Activated naive CD8-positive, alpha-beta T cell treated with anti-CD3 and anti-CD28 coated beads, Interleukin-2, amount 50 U/mL, for 24 hours (primary cell): ENCODE data around the gene SEC14L1.
"Not testable (repeated sequence)": the region's sequence is repeated elsewhere in the genome, so short reads cannot be mapped to it uniquely, and the experiment has no call there.

Source experiments
- ATAC-seq: fragments of 150-1000 bp; cut with Tn5 transposase; one replicate; pipeline ENCODE4 v1.10.0; 2021
- DNase-seq: peaks from one replicate; pipeline ENCODE4 v3.0.0; 2021
- H3K27ac Mint-ChIP-seq: one replicate; pipeline ENCODE4 v1.8.0; 2021; ENCODE audit warnings: mild to moderate bottlenecking, mixed read lengths
- H3K27me3 Mint-ChIP-seq: one replicate; pipeline ENCODE4 v1.8.0; 2021; ENCODE audit warnings: mixed read lengths
- H3K36me3 Mint-ChIP-seq: one replicate; pipeline ENCODE4 v1.8.0; 2021; ENCODE audit warnings: low read depth, mixed read lengths
- H3K4me1 Mint-ChIP-seq: one replicate; pipeline ENCODE4 v1.8.0; 2021; ENCODE audit warnings: mixed read lengths
- H3K4me3 Mint-ChIP-seq: one replicate; pipeline ENCODE4 v1.8.0; 2021; ENCODE audit warnings: mild to moderate bottlenecking, moderate library complexity, mixed read lengths
- H3K9me3 Mint-ChIP-seq: one replicate; pipeline ENCODE4 v1.8.0; 2021; ENCODE audit warnings: mixed read lengths

SEC14L1 gene

DNA sequence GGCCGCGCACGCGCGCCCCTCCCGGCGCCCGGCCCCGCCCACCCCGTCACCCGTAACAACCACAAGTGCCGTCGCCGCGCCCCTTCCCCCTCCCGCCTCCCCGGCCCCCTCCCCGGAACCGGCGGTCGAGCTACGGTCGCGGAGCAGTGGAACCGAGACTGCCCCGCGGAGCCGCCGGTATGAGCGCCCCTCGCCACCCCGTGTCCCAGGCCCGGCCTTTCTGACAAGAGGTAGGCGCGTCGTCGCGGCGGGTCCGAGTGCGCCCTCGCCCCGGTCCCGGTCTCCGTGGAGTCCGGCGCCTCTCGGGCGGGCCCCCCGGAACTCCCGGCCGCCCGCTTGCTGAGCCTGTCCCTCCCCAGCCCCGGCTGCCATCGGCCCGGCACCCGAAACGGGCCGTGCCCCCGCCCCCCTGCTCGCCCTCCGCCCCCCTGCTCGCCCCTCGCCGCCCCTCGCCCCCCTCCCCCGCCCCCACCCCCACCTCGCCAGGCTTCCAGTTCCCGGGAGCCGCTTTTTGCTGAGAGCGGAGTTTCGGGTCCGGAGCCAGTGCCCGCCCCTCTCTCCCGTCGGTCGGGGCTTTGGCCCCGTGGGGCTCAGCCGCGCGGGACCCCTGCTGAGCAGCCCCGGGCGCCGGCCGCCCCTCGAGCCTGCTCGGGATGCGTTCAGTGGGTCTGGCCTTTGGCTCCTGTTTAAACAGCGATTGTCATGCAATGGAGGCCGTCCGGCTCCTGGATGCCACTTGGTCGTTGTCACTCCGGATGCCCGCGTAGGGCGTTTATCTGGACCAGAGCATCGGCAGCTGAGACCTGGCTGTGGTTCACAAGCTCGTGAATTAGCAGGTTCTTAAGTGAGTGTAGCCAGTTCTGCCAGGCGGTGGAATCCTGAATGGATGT, at the start of gene SEC14L1:
SEC14L1 (plus strand) TSS at position 92 of the 890 bp plus-strand sequence. CDS start 2,628 bp downstream, outside the sequence.
- peaks cover 42% of the 10 kb centered on the region for H3K36me3 Mint-ChIP-seq
- peak within 1 kb of the TSS; percentile 97 for H3K27ac Mint-ChIP-seq
- H3K4me3 Mint-ChIP-seq: peak within 1 kb of the TSS; percentile 85
- H3K4me1 Mint-ChIP-seq: peaks cover 70% of the 10 kb centered on the region
- ATAC-seq (peak; percentile 10), DNase-seq (peak; percentile 49)
- peaks cover 13% of the 10 kb centered on the region for H3K9me3 Mint-ChIP-seq
- no peaks in the 10 kb centered on the region for H3K27me3 Mint-ChIP-seq

DNA sequence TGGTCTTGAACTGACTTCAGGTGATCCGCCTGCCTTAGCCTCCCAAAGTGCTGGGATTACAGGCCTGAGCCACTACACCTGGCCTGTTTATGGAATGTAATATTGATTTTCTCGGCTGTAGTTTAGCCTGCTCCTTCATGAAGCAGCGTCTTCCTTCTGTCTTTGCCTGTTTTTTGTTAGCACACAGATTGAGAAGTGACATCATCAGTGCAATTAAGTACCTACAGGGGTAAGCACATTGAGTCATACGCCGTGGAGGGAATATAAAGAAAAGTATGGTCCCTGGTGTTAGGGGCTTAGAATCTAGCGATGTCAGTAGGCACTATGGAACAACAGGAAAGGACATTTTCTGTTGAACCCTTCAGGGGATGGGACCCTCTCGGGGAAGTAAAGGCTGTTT, 48.7 kb upstream of the SEC14L1 start:
- ATAC-seq: no peak
- peaks cover 60% of the 10 kb centered on the region for H3K36me3 Mint-ChIP-seq
- no peak for DNase-seq
- H3K27ac Mint-ChIP-seq: peak overlapping the region; percentile 38
- H3K4me3 Mint-ChIP-seq: peak overlapping the region; percentile 52
- no peaks in the 10 kb centered on the region for H3K27me3 Mint-ChIP-seq
- H3K9me3 Mint-ChIP-seq: no peaks in the 10 kb centered on the region
- peaks cover 55% of the 10 kb centered on the region for H3K4me1 Mint-ChIP-seq

DNA sequence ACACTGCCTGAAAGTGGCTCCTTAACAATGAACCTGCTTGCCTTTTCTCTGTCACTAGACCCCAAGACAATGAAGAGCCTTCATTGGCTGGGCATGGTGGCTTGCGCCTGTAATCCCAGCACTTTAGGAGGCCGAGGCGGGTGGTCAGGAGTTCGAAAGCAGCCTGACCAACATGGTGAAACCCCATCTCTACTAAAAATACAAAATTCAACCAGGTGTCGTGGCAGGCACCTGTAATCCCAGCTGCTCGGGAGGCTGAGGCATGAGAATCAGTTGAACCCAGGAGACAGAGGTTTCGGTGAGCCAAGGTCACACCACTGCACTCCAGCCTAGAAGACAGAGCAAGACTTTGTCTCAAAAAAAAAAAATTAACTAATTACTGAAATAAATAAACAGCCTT, 45.3 kb upstream of the SEC14L1 start:
- ATAC-seq (no peak), DNase-seq (no peak)
- no peak overlapping the region for H3K27ac Mint-ChIP-seq
- H3K9me3 Mint-ChIP-seq: no peaks in the 10 kb centered on the region
- peaks cover 60% of the 10 kb centered on the region for H3K36me3 Mint-ChIP-seq
- H3K27me3 Mint-ChIP-seq: no peaks in the 10 kb centered on the region
- no peak overlapping the region for H3K4me3 Mint-ChIP-seq
- H3K4me1 Mint-ChIP-seq: peaks cover 64% of the 10 kb centered on the region

DNA sequence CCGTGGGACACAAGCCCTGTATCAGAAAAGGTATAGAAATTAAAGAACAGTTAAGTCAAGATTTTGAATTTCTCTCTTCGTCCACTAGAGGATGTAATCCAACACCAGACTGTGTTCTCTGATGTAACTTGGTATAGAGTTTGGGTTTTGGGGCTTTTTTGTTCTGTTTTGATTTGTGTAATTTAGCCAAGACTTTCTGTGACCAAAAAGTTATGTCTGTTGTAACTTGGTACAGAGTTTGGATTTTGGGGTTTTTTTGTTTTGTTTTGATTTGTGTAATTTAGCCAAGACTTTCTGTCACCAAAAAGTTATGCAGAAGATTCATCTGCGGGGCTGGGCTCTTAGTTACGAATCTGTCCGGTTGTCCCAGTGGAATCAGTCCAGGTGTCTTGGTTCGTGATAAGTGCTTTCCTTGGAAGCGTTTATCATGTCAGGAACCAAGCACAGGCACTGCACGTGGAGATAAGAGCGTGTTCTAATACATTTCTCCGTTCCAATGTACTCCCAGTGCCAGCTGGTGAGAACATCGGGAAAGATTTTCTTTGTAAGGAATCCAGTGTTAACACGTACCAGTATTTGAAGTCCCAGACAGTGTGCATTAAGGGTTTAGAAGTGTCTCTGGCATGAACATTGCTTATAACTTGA, 44.1 kb upstream of the SEC14L1 start:
- Mint-ChIP-seq H3K4me3 (no peak overlapping the region), H3K36me3 (peaks cover 54% of the 10 kb centered on the region), H3K4me1 (peaks cover 53% of the 10 kb centered on the region), H3K27ac (peak overlapping the region; percentile 43), H3K9me3 (no peaks in the 10 kb centered on the region), H3K27me3 (no peaks in the 10 kb centered on the region)
- peak; percentile 37 for ATAC-seq
- no peak for DNase-seq

DNA sequence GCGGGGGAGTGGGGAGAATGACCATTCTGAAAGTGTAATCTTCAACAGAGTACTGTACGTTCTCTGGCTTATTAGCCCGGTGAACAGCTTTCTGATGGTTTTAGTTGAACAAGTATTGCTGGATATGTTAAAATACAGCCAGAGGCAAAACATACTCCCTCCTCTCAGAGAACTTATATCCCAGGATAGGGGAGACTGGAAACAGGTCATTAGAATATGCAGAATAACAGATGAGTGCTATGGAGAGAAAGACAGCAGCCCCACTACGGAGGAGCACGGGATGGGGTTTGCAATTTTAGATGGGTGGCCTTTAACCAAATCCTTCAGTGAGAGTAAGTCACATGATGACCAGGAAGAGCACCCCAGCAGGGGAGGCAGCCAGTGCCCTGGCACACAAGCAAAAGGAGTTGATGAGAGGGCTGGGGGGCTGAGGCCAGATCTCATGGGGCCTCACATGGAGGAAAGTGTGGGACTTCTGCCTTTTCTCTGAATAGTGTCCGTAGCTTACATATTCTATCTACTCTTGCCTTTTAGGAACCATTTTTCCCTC, 43.1 kb upstream of the SEC14L1 start:
- H3K27me3 Mint-ChIP-seq: no peaks in the 10 kb centered on the region
- peaks cover 51% of the 10 kb centered on the region for H3K4me1 Mint-ChIP-seq
- H3K4me3 Mint-ChIP-seq: no peak overlapping the region
- peak overlapping the region; percentile 34 for H3K27ac Mint-ChIP-seq
- no peaks in the 10 kb centered on the region for H3K9me3 Mint-ChIP-seq
- peaks cover 47% of the 10 kb centered on the region for H3K36me3 Mint-ChIP-seq
- ATAC-seq: no peak
- DNase-seq: no peak

DNA sequence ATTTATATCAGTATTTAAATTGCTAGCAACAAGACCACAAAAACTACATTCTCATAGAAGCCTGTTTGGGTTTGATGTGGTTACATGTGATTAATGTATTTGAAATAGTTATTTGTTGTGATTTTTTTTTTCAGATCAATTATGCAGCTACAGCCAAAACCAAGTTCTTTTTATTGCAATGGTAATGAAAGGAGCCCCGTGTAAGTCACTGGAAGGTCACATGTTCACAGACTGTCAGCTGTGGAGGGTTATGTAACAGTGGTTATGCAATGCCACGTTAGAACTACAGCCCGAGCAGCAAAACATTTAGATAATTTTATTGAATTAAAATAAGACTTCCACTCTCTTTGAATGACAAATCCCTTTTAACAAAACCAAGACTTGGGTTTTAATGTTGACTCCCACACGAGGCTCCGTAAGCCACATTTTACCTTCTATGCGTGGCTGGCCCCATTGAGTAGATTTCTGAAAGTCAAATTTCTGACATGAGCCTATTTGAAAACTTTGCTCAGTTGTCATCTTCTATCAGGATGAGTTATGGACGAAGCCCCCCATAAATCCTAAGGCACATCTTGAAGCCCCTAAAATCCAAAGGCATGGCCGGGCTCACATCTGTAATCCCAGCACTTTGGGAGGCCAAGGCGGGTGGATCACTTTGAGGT, 41.8 kb upstream of the SEC14L1 start:
- peak overlapping the region; percentile 35 for H3K27ac Mint-ChIP-seq
- peaks cover 38% of the 10 kb centered on the region for H3K36me3 Mint-ChIP-seq
- H3K4me3 Mint-ChIP-seq: no peak overlapping the region
- no peaks in the 10 kb centered on the region for H3K9me3 Mint-ChIP-seq
- peaks cover 47% of the 10 kb centered on the region for H3K4me1 Mint-ChIP-seq
- ATAC-seq: no peak
- DNase-seq: no peak
- H3K27me3 Mint-ChIP-seq: no peaks in the 10 kb centered on the region

DNA sequence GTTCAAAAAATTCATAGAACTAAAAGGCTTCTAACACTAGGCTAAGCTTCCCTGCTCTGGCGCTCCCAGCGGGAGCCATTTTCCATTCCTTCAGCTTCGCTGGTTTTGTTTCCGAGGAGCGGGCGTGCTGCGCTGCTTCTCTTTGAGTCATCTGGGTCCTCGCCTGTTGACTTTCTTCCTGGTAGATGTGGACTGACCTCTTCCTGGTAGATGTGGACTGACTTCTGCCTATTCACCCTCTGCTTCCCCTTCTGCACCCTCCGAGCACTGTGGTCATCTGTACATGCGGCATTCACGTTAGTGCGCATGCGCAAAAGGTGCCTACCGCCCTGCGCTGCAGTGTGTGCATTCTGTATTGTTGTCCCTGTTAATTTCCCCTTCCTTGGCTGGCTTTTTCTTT, 40.8 kb upstream of the SEC14L1 start:
- Mint-ChIP-seq H3K4me3 (no peak overlapping the region), H3K9me3 (no peaks in the 10 kb centered on the region), H3K4me1 (peaks cover 49% of the 10 kb centered on the region), H3K27ac (peak overlapping the region; percentile 14), H3K27me3 (no peaks in the 10 kb centered on the region), H3K36me3 (peaks cover 34% of the 10 kb centered on the region)
- DNase-seq: no peak
- peak; percentile 10 for ATAC-seq

DNA sequence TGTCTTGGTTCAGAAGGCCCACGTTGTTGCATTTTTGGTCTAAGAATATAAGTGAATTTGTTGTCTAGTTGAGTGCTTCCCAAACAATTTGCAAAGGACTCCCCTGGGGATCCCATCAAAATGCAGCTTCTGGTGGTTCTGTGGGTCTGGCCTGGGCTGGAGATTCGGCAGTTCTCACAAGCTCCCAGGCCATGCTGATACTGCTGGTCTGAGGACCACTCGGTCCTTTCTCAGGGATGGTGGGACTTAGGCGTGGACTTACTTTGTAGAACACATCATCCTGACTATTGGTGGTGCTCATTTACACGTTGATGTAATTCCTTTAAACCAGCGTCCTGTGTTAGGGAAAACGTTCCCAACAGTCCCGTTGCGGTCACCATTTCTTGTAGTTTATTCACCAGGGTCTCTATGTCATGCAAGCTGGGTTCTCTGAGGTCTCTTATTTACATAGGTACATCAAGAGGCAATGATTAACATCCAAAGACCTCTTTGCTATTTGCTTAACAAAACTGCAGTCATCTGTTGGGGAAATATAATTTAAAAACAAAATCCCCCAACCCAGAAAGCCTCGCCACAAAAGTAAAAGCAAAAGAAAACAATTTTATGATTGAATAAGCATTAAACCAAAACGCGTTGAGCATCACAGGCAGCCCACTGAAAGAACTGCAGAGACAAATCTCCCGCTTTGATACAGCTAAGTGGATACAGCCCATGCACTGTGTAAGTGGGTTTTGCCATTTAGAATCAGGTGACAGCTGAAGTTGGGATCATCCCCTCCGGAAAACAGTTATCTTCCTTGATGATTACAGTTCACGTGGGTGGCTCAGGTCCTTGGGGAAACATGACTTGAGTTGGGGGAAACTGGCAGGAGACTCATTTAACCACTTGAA, 39.0 kb upstream of the SEC14L1 start:
- H3K36me3 Mint-ChIP-seq: peaks cover 25% of the 10 kb centered on the region
- no peak overlapping the region for H3K27ac Mint-ChIP-seq
- no peaks in the 10 kb centered on the region for H3K27me3 Mint-ChIP-seq
- no peak for DNase-seq
- no peak overlapping the region for H3K4me3 Mint-ChIP-seq
- H3K4me1 Mint-ChIP-seq: peaks cover 50% of the 10 kb centered on the region
- ATAC-seq: no peak
- H3K9me3 Mint-ChIP-seq: no peaks in the 10 kb centered on the region

DNA sequence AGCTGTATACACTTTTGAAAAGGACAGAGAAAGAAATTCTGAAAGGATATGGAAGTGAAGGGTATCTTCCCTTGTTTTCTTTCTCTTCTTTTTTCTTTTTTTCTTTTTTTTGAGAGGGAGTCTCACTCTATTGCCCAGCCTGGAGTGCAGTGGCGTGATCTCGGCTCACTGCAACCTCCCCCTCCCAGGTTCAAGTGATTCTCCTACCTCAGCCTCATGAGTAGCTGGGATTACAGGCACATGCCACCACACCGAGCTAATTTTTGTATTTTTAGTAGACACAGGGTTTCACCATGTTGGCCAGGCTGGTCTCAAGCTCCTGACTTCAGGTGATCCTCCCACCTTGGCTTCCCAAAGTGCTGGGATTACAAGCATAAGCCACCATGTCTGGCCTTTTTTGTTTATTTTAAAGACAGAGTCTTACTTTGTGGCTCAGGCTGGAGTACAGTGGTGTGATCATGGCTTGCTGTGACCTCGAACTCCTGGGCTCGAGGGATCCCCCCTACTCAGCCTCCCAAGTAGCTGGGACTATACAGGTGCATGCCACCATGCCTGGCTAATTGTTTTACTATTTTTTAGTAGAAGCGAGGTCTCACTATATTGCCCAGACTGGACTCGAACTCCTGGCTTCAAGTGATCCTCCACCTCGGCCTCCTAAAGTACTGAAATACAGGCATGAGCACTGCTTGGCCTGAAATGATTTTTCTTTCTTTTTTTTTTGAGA, 38.2 kb upstream of the SEC14L1 start:
- H3K27me3 Mint-ChIP-seq, DNase-seq, ATAC-seq, H3K27ac Mint-ChIP-seq, H3K4me3 Mint-ChIP-seq, H3K9me3 Mint-ChIP-seq: not testable (repeated sequence)
- Mint-ChIP-seq H3K4me1 (peaks cover 51% of the 10 kb centered on the region), H3K36me3 (peaks cover 20% of the 10 kb centered on the region)

DNA sequence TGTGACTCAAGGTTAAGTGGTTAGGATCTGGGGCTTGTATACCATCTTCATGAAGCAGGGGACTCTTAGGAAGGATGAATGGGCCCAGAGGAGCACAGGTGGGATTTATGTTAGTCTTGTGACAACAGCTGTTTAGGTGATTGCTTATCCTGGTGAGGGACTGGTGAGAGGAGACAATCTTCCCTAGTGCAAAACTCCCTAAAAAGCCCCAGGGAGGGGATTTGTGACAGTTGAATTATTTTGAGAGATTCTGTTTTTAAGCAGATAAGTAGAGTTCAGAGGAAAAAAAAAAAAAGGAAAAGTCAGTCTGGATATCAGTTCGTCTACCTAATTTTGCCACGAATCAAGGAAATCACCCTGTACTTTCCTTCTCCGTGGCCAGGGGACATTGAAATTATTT, 35.1 kb upstream of the SEC14L1 start:
- Mint-ChIP-seq H3K36me3 (peaks cover 4% of the 10 kb centered on the region), H3K4me3 (no peak overlapping the region), H3K27me3 (no peaks in the 10 kb centered on the region), H3K27ac (peak overlapping the region; percentile 71), H3K4me1 (peaks cover 58% of the 10 kb centered on the region), H3K9me3 (no peaks in the 10 kb centered on the region)
- ATAC-seq (no peak), DNase-seq (no peak)

DNA sequence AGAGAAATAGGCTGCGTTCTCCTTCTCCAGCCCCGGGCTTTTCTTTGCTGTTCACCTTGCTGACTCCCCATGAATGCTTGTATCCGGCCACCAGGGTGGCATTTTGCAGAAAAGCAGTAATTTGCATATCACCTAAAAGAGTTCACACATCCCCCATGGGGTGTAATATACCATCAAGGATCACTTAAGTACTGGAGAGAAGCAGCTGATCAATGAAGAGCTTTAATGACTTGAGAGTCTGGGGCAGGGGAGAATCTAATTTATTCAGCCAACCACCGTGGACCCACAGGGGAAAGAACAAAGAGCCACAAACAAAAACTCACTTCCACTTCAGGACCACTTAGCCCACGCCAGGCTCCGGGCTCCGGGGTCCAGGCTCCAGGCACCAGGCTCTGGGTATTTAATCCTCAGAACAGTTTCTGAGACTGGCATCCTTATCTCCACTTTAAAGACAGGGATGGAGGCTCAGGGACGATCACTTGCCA, 33.9 kb upstream of the SEC14L1 start:
- H3K4me3 Mint-ChIP-seq: peak overlapping the region; percentile 72
- DNase-seq (peak; percentile 24), ATAC-seq (peak; percentile 58)
- no peaks in the 10 kb centered on the region for H3K9me3 Mint-ChIP-seq
- H3K4me1 Mint-ChIP-seq: peaks cover 62% of the 10 kb centered on the region
- no peaks in the 10 kb centered on the region for H3K27me3 Mint-ChIP-seq
- H3K36me3 Mint-ChIP-seq: peaks cover 3% of the 10 kb centered on the region
- peak overlapping the region; percentile 91 for H3K27ac Mint-ChIP-seq

DNA sequence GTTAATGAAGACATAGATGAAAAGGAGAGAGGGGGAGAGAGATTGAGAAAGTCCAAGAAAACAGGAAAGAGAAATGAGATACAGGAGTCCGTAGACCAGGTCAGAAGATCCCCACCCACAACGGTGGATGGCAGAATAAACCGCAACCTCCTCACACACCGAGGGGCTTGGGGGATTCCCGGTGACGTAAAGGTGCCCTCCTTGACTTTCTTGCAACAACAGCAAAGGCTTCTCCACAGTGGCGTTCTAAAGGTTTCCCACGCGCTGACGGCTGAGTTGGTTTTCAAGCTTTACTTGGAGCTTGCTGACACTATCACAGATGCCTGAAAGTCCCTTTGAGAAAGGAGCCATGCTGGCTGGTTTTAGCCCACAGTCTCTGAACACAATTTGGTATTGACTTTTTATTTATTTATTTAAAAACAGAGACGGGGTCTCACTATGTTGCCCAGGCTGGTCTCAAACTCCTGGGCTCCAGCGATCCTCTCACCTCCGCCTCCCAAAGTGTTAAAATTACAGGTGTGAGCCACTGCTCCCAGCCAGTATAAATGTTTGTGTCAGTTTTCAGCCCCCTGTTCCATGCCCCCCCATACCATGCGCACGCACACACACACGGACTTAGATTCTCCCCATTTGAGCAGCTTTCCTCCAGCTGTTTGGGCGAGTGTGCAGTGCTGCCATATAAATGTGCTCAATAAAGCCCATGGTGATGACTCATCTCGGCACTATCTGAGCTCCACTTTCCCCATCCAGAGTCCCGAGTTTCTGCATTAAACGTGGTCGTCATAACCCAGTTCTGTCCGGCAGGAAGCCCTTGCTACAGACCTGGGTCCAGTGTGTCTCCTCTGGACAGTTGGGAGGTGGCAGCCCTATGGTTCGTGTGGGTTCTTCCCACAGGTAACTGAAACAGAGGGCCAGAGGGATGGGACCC, 33.0 kb upstream of the SEC14L1 start:
- H3K4me3 Mint-ChIP-seq: peak overlapping the region; percentile 72
- no peaks in the 10 kb centered on the region for H3K9me3 Mint-ChIP-seq
- no peaks in the 10 kb centered on the region for H3K27me3 Mint-ChIP-seq
- peaks cover 59% of the 10 kb centered on the region for H3K4me1 Mint-ChIP-seq
- DNase-seq (peak; percentile 80), ATAC-seq (peak; percentile 93)
- peak overlapping the region; percentile 91 for H3K27ac Mint-ChIP-seq
- peaks cover 3% of the 10 kb centered on the region for H3K36me3 Mint-ChIP-seq
